Memory B cell (primary cell): ENCODE results near the gene IPO13.

ENCODE experiments used
- ATAC-seq: fragments of 150-1000 bp; cut with Tn5 transposase; 2 replicates; pipeline ENCODE4 v1.10.0; 2021; ENCODE audit warnings: low read depth, mild to moderate bottlenecking, moderate library complexity
- DNase-seq, 2 donors: peaks; one replicate each; pipeline ENCODE4 v3.0.0; 2022; ENCODE audit warnings: low spot score in 2 of 2
- H3K27ac Mint-ChIP-seq: one replicate; pipeline ENCODE4 v1.8.0; 2022; ENCODE audit warnings: mild to moderate bottlenecking, moderate library complexity, mixed read lengths
- H3K27me3 Mint-ChIP-seq: one replicate; pipeline ENCODE4 v1.8.0; 2022; ENCODE audit warnings: mixed read lengths
- H3K36me3 Mint-ChIP-seq: one replicate; pipeline ENCODE4 v1.8.0; 2022; ENCODE audit warnings: mild to moderate bottlenecking, mixed read lengths
- H3K4me1 Mint-ChIP-seq: one replicate; pipeline ENCODE4 v1.8.0; 2022; ENCODE audit warnings: mixed read lengths
- H3K4me3 Mint-ChIP-seq: one replicate; pipeline ENCODE4 v1.8.0; 2022; ENCODE audit warnings: mild to moderate bottlenecking, moderate library complexity, mixed read lengths
- H3K9me3 Mint-ChIP-seq: one replicate; pipeline ENCODE4 v1.8.0; 2022; ENCODE audit warnings: mixed read lengths

The IPO13 gene

GRCh38 chr1:43934986-43935324 lies 11.8 kb upstream of the IPO13 start:
- no peak for DNase-seq
- H3K4me1 Mint-ChIP-seq: peaks cover 15% of the 10 kb centered on the region
- H3K4me3 Mint-ChIP-seq: no peak overlapping the region
- H3K36me3 Mint-ChIP-seq: peaks cover 7% of the 10 kb centered on the region
- H3K9me3 Mint-ChIP-seq: no peaks in the 10 kb centered on the region
- no peak for ATAC-seq
- peaks cover 16% of the 10 kb centered on the region for H3K27me3 Mint-ChIP-seq
- H3K27ac Mint-ChIP-seq: no peak overlapping the region

GRCh38 chr1:43935711-43936427 lies 10.9 kb upstream of the IPO13 start:
- peaks cover 16% of the 10 kb centered on the region for H3K27me3 Mint-ChIP-seq
- peaks cover 15% of the 10 kb centered on the region for H3K4me1 Mint-ChIP-seq
- H3K9me3 Mint-ChIP-seq: no peaks in the 10 kb centered on the region
- peaks cover 10% of the 10 kb centered on the region for H3K36me3 Mint-ChIP-seq
- no peak overlapping the region for H3K27ac Mint-ChIP-seq
- ATAC-seq (no peak), DNase-seq (no peak)
- H3K4me3 Mint-ChIP-seq: no peak overlapping the region

GRCh38 chr1:43936431-43937151 lies 10.2 kb upstream of the IPO13 start:
- H3K36me3 Mint-ChIP-seq: peaks cover 10% of the 10 kb centered on the region
- no peak overlapping the region for H3K27ac Mint-ChIP-seq
- peaks cover 16% of the 10 kb centered on the region for H3K27me3 Mint-ChIP-seq
- peak overlapping the region; percentile 61 for H3K4me3 Mint-ChIP-seq
- peak; percentile 39 for ATAC-seq
- peaks cover 15% of the 10 kb centered on the region for H3K4me1 Mint-ChIP-seq
- no peak for DNase-seq
- H3K9me3 Mint-ChIP-seq: no peaks in the 10 kb centered on the region

GRCh38 chr1:43937179-43937865 lies 9.4 kb upstream of the IPO13 start:
- Mint-ChIP-seq H3K4me3 (no peak overlapping the region), H3K27me3 (peaks cover 16% of the 10 kb centered on the region), H3K9me3 (no peaks in the 10 kb centered on the region), H3K27ac (no peak overlapping the region), H3K36me3 (peaks cover 12% of the 10 kb centered on the region), H3K4me1 (peaks cover 15% of the 10 kb centered on the region)
- ATAC-seq: no peak
- no peak for DNase-seq

GRCh38 chr1:43938383-43938782 lies 8.4 kb upstream of the IPO13 start:
- no peaks in the 10 kb centered on the region for H3K9me3 Mint-ChIP-seq
- ATAC-seq (no peak), DNase-seq (no peak)
- no peak overlapping the region for H3K27ac Mint-ChIP-seq
- peaks cover 11% of the 10 kb centered on the region for H3K36me3 Mint-ChIP-seq
- peaks cover 8% of the 10 kb centered on the region for H3K27me3 Mint-ChIP-seq
- H3K4me1 Mint-ChIP-seq: peaks cover 16% of the 10 kb centered on the region
- H3K4me3 Mint-ChIP-seq: no peak overlapping the region

GRCh38 chr1:43938892-43939587 lies 7.7 kb upstream of the IPO13 start:
- Mint-ChIP-seq H3K4me1 (peaks cover 13% of the 10 kb centered on the region), H3K27ac (no peak overlapping the region), H3K36me3 (peaks cover 11% of the 10 kb centered on the region), H3K4me3 (no peak overlapping the region), H3K9me3 (no peaks in the 10 kb centered on the region), H3K27me3 (peaks cover 4% of the 10 kb centered on the region)
- no peak for DNase-seq
- ATAC-seq: no peak

- ATAC-seq (no peak), DNase-seq (no peak)
- Mint-ChIP-seq H3K4me3 (no peak overlapping the region), H3K4me1 (peaks cover 23% of the 10 kb centered on the region), H3K9me3 (no peaks in the 10 kb centered on the region), H3K27me3 (no peaks in the 10 kb centered on the region), H3K36me3 (peaks cover 11% of the 10 kb centered on the region), H3K27ac (no peak overlapping the region)
Measured at GRCh38 chr1:43942411-43942810, 4.3 kb upstream of the IPO13 start.

GRCh38 chr1:43944860-43945259 lies 1.9 kb upstream of the IPO13 start:
- DNase-seq (no peak), ATAC-seq (no peak)
- peaks cover 8% of the 10 kb centered on the region for H3K36me3 Mint-ChIP-seq
- H3K9me3 Mint-ChIP-seq: no peaks in the 10 kb centered on the region
- no peaks in the 10 kb centered on the region for H3K27me3 Mint-ChIP-seq
- H3K27ac Mint-ChIP-seq: no peak overlapping the region
- H3K4me1 Mint-ChIP-seq: peaks cover 23% of the 10 kb centered on the region
- H3K4me3 Mint-ChIP-seq: peak overlapping the region; percentile 59

GRCh38 chr1:43945674-43946235 lies 995 bp upstream of the IPO13 start:
- Mint-ChIP-seq H3K4me3 (peak overlapping the region; percentile 95), H3K27me3 (no peaks in the 10 kb centered on the region), H3K27ac (peak overlapping the region; percentile 97), H3K4me1 (peaks cover 28% of the 10 kb centered on the region), H3K9me3 (no peaks in the 10 kb centered on the region), H3K36me3 (peaks cover 10% of the 10 kb centered on the region)
- DNase-seq (no peak), ATAC-seq (no peak)

- H3K4me1 Mint-ChIP-seq: peaks cover 34% of the 10 kb centered on the region
- H3K36me3 Mint-ChIP-seq: peaks cover 9% of the 10 kb centered on the region
- peak; percentile 2 for ATAC-seq
- H3K27ac Mint-ChIP-seq: peak overlapping the region; percentile 97
- DNase-seq: no peak
- no peaks in the 10 kb centered on the region for H3K27me3 Mint-ChIP-seq
- peak overlapping the region; percentile 95 for H3K4me3 Mint-ChIP-seq
- H3K9me3 Mint-ChIP-seq: no peaks in the 10 kb centered on the region
Measured at GRCh38 chr1:43947061-43947873, 517 bp downstream of the IPO13 start.

GRCh38 chr1:43947874-43948437 lies 1.2 kb downstream of the IPO13 start:
- Mint-ChIP-seq H3K4me1 (peaks cover 30% of the 10 kb centered on the region), H3K9me3 (no peaks in the 10 kb centered on the region), H3K27me3 (no peaks in the 10 kb centered on the region), H3K27ac (peak overlapping the region; percentile 97), H3K36me3 (peaks cover 6% of the 10 kb centered on the region), H3K4me3 (peak overlapping the region; percentile 95)
- no peak for DNase-seq
- no peak for ATAC-seq

GRCh38 chr1:43949678-43950077 lies 2.9 kb downstream of the IPO13 start:
- peaks cover 30% of the 10 kb centered on the region for H3K4me1 Mint-ChIP-seq

More at GRCh38 chr1:43949678-43950077, 2.9 kb downstream of the IPO13 start:
- ATAC-seq: no peak
- DNase-seq: no peak
- Mint-ChIP-seq H3K9me3 (no peaks in the 10 kb centered on the region), H3K4me3 (no peak overlapping the region), H3K36me3 (peaks cover 6% of the 10 kb centered on the region), H3K27me3 (no peaks in the 10 kb centered on the region), H3K27ac (no peak overlapping the region)
